ENCODE results near the gene PSORS1C1. TPM values are rescaled to one million over a fixed set of nuclear protein-coding genes. Genes with fewer than 3 reads are reported as not detected.

PSORS1C1 gene
- total RNA-seq, 1 donor = 2.2 TPM

DNA sequence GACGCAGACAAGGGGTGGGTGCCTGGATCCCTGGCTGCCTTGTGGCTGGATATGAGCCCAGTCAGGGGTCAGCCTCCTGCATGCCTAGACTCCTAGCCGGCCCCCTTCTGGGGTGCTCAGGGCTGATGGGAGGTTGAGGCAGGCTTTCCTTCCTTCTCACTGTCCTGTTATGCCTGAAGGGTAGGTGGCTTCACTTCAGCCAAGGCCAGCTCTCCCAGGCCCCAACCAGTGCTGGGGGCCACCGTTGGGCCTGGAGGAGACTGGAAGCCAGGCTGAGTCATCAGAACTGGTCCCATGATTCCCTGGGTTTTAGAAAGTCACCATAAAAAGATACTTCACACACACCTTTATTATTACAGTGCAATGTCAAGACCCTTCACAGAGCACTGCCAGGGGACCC, 58.8 kb downstream of the PSORS1C1 start:
- H3K36me3 ChIP-seq (ENCODE audit: insufficient read depth, low read length) = no peaks in the 10 kb centered on the region
- H3K27ac ChIP-seq (ENCODE audit: low read depth, low read length) = no peak overlapping the region
- TF ChIP-seq, protein P1, sequence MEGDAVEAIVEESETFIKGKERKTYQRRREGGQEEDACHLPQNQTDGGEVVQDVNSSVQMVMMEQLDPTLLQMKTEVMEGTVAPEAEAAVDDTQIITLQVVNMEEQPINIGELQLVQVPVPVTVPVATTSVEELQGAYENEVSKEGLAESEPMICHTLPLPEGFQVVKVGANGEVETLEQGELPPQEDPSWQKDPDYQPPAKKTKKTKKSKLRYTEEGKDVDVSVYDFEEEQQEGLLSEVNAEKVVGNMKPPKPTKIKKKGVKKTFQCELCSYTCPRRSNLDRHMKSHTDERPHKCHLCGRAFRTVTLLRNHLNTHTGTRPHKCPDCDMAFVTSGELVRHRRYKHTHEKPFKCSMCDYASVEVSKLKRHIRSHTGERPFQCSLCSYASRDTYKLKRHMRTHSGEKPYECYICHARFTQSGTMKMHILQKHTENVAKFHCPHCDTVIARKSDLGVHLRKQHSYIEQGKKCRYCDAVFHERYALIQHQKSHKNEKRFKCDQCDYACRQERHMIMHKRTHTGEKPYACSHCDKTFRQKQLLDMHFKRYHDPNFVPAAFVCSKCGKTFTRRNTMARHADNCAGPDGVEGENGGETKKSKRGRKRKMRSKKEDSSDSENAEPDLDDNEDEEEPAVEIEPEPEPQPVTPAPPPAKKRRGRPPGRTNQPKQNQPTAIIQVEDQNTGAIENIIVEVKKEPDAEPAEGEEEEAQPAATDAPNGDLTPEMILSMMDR (IDR thresholded peaks at IDR 0.05; ENCODE audit: extremely low read depth, low read depth, low read length) = no peak
- H3K79me2 ChIP-seq (ENCODE audit: insufficient read depth, low read length) = no peaks in the 10 kb centered on the region
- H4K20me1 ChIP-seq (ENCODE audit: insufficient read depth, low read length) = no peaks in the 10 kb centered on the region
- H3K4me3 ChIP-seq (ENCODE audit: insufficient read depth, low read length) = no peak overlapping the region
- no peaks in the 10 kb centered on the region for H3K27me3 ChIP-seq (ENCODE audit: insufficient read depth, low read length)
- no peaks in the 10 kb centered on the region for H3K9me3 ChIP-seq (ENCODE audit: low read depth, low read length)
- peak; percentile 83 for DNase-seq (ENCODE audit: insufficient read length, low spot score, missing footprints)
- H3K4me2 ChIP-seq (ENCODE audit: insufficient read depth, low read length) = no peak overlapping the region
- H2AFZ ChIP-seq (ENCODE audit: low read length) = no peak overlapping the region
- peaks cover 7% of the 10 kb centered on the region for H3K4me1 ChIP-seq (ENCODE audit: insufficient read depth, low read length)

DNA sequence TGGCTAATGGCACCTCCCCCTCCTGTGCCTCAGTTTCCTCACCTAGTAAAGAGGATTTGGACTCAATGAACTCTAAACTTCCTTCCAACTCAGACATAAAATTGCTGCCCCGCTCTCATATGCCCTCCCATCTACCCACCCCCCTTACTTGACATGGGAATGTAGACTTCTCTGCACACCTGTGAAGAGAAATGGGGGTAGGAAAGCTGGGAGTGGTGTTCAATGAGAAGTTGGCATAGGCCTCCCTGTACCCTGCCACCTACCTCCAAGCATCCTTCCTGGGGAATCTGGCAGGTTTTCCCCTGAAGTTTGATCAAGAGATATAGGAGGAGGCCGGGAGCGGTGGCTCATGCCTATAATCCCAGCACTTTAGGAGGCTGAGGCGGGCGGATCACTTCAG, 59.8 kb downstream of the PSORS1C1 start:
- TF ChIP-seq, protein P1 (IDR thresholded peaks at IDR 0.05; ENCODE audit: extremely low read depth, low read depth, low read length) = no peak
- Histone ChIP-seq H3K27me3 (ENCODE audit: insufficient read depth, low read length) (no peaks in the 10 kb centered on the region), H3K4me1 (ENCODE audit: insufficient read depth, low read length) (peaks cover 7% of the 10 kb centered on the region), H3K4me3 (ENCODE audit: insufficient read depth, low read length) (no peak overlapping the region), H3K4me2 (ENCODE audit: insufficient read depth, low read length) (no peak overlapping the region), H2AFZ (ENCODE audit: low read length) (no peak overlapping the region), H4K20me1 (ENCODE audit: insufficient read depth, low read length) (no peaks in the 10 kb centered on the region), H3K36me3 (ENCODE audit: insufficient read depth, low read length) (no peaks in the 10 kb centered on the region), H3K9me3 (ENCODE audit: low read depth, low read length) (no peaks in the 10 kb centered on the region), H3K79me2 (ENCODE audit: insufficient read depth, low read length) (peaks cover 2% of the 10 kb centered on the region), H3K27ac (ENCODE audit: low read depth, low read length) (no peak overlapping the region)
- no peak for DNase-seq (ENCODE audit: insufficient read length, low spot score, missing footprints)

DNA sequence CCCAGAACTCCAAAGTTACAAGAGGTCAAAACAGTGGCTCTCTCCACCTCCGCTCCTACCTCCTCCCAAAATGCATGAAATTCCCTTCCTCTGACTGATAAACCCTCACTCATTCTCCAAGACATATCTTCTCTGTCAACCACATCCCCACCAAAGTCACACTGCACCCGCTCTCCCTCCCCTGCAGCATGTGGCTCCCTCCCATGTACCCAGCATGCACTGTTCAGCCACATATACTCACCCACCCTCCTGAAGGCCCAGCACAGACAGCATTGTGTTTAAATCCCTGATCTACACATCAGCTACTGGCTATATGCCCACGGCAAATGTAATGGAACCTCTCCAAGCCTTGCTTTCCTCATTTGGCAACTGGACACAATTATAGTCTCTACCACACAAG, 61.4 kb downstream of the PSORS1C1 start:
- peak overlapping the region; percentile 6 for H2AFZ ChIP-seq (ENCODE audit: low read length)
- peaks cover 7% of the 10 kb centered on the region for H3K4me1 ChIP-seq (ENCODE audit: insufficient read depth, low read length)
- H3K27ac ChIP-seq (ENCODE audit: low read depth, low read length) = peak overlapping the region; percentile 34
- peaks cover 8% of the 10 kb centered on the region for H3K79me2 ChIP-seq (ENCODE audit: insufficient read depth, low read length)
- DNase-seq (ENCODE audit: insufficient read length, low spot score, missing footprints) = peak; percentile 96
- H4K20me1 ChIP-seq (ENCODE audit: insufficient read depth, low read length) = no peaks in the 10 kb centered on the region
- TF ChIP-seq, protein P1 (IDR thresholded peaks at IDR 0.05; ENCODE audit: extremely low read depth, low read depth, low read length) = no peak
- H3K27me3 ChIP-seq (ENCODE audit: insufficient read depth, low read length) = no peaks in the 10 kb centered on the region
- H3K4me3 ChIP-seq (ENCODE audit: insufficient read depth, low read length) = no peak overlapping the region
- peak overlapping the region; percentile 2 for H3K4me2 ChIP-seq (ENCODE audit: insufficient read depth, low read length)
- H3K36me3 ChIP-seq (ENCODE audit: insufficient read depth, low read length) = no peaks in the 10 kb centered on the region
- no peaks in the 10 kb centered on the region for H3K9me3 ChIP-seq (ENCODE audit: low read depth, low read length)

DNA sequence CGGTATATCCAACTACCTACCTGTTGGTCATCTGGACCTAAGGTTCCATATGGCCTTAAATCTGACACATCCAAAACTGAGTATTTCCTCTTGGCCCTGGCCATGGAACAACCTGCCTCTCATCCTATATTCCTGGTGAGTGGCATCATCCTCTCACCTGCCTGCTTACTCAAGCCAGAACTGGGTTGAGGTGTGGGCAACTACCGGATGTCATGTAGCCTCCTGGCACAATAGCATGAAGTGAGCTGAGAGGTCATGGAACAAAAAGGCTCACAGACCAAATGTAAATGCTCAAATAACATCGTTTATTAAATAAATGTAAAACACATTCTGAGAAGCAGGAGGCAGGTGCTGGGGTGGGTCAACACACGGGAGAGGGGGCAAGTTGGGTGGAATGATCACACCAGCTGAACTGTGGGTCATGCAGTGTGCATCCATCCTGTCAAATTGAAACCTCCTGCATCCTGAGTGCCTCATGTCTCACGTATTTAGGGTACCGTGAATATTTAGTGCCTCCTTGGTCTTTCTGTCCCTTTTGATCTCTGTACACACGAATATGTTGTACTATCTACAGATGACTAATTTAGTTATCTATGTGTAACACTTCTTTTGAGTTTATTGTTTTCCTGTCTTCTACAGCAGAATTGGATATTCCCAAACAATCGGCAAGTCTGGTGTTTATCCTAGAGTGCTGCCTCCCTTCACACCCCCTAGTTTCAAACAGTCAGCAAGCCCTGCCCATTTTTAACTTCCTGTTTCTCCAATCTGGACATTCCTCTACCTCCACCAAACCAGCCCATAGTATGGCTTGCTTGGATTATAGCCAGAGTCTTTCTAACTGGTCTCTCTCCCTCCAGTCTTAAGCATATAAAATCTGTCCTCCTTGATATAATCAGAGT, 63.8 kb downstream of the PSORS1C1 start:
- H3K4me3 ChIP-seq (ENCODE audit: insufficient read depth, low read length) = no peak overlapping the region
- DNase-seq (ENCODE audit: insufficient read length, low spot score, missing footprints) = no peak
- H3K79me2 ChIP-seq (ENCODE audit: insufficient read depth, low read length) = peaks cover 8% of the 10 kb centered on the region
- no peak overlapping the region for H3K27ac ChIP-seq (ENCODE audit: low read depth, low read length)
- H3K4me1 ChIP-seq (ENCODE audit: insufficient read depth, low read length) = peaks cover 7% of the 10 kb centered on the region
- H4K20me1 ChIP-seq (ENCODE audit: insufficient read depth, low read length) = no peaks in the 10 kb centered on the region
- no peak overlapping the region for H3K4me2 ChIP-seq (ENCODE audit: insufficient read depth, low read length)
- H3K9me3 ChIP-seq (ENCODE audit: low read depth, low read length) = no peaks in the 10 kb centered on the region
- H3K36me3 ChIP-seq (ENCODE audit: insufficient read depth, low read length) = no peaks in the 10 kb centered on the region
- H3K27me3 ChIP-seq (ENCODE audit: insufficient read depth, low read length) = no peaks in the 10 kb centered on the region
- TF ChIP-seq, protein P1 (IDR thresholded peaks at IDR 0.05; ENCODE audit: extremely low read depth, low read depth, low read length) = no peak
- no peak overlapping the region for H2AFZ ChIP-seq (ENCODE audit: low read length)
